GM20431 (cell line): ENCODE results near the gene SPINK5.

Experiments used
- in situ Hi-C: fragments of 300-500 bp; cut with MseI, MboI; formaldehyde crosslinking; loops from one replicate; pipeline ENCODE4 v1.15.0; 2020; ENCODE audit warnings: low sequenced_read_pairs; ENCODE audit not compliant: unreplicated experiment

SPINK5 gene

GRCh38 chr5:148090146-148090772 lies 26.5 kb downstream of the SPINK5 start:
- in situ Hi-C loops: no loop called here

- in situ Hi-C loops: no loop called here
Observed at GRCh38 chr5:148090773-148091250, 27.0 kb downstream of the SPINK5 start.

- in situ Hi-C loops: no loop called here
Observed at GRCh38 chr5:148091991-148092964, 28.5 kb downstream of the SPINK5 start.

- in situ Hi-C loops: no loop called here
Observed at GRCh38 chr5:148094336-148094735, 30.6 kb downstream of the SPINK5 start.

GRCh38 chr5:148104226-148104625 lies 40.4 kb downstream of the SPINK5 start:
- in situ Hi-C loops: no loop called here

- in situ Hi-C loops: no loop called here
Observed at GRCh38 chr5:148107608-148108007, 43.8 kb downstream of the SPINK5 start.

GRCh38 chr5:148113243-148113642 lies 49.5 kb downstream of the SPINK5 start:
- in situ Hi-C loops: no loop called here

- in situ Hi-C loops: no loop called here
Observed at GRCh38 chr5:148120317-148120716, 56.5 kb downstream of the SPINK5 start.

GRCh38 chr5:148125641-148126040 lies 61.9 kb downstream of the SPINK5 start:
- in situ Hi-C loops: no loop called here

- in situ Hi-C loops: no loop called here
Observed at GRCh38 chr5:148135091-148136048, 71.6 kb downstream of the SPINK5 start.

GRCh38 chr5:148140846-148141245 lies 77.1 kb downstream of the SPINK5 start:
- in situ Hi-C loops: no loop called here

GRCh38 chr5:148141645-148142044 lies 77.9 kb downstream of the SPINK5 start:
- in situ Hi-C loops: no loop called here

- in situ Hi-C loops: no loop called here
Observed at GRCh38 chr5:148145916-148146315, 82.1 kb downstream of the SPINK5 start.

GRCh38 chr5:148146487-148146886 lies 82.7 kb downstream of the SPINK5 start:
- in situ Hi-C loops: no loop called here

GRCh38 chr5:148147415-148147814 lies 83.6 kb downstream of the SPINK5 start:
- in situ Hi-C loops: no loop called here

GRCh38 chr5:148151872-148152271 lies 88.1 kb downstream of the SPINK5 start:
- in situ Hi-C loops: no loop called here

- in situ Hi-C loops: no loop called here
Observed at GRCh38 chr5:148152781-148153180, 89.0 kb downstream of the SPINK5 start.

GRCh38 chr5:148156609-148157008 lies 92.8 kb downstream of the SPINK5 start:
- in situ Hi-C loops: no loop called here

GRCh38 chr5:148162038-148162437 lies 98.3 kb downstream of the SPINK5 start:
- in situ Hi-C loops: no loop called here

GRCh38 chr5:148163345-148163744 lies 99.6 kb downstream of the SPINK5 start:
- in situ Hi-C loops: no loop called here
